Skeletal muscle satellite cell (primary cell): Measurements from ENCODE around the gene TMEM234. TPM values are rescaled to one million over a fixed set of nuclear protein-coding genes. Genes with fewer than 3 reads are reported as not detected.

Source experiments
- H3K27me3 ChIP-seq: 2 replicates; pipeline ENCODE4 v1.7.0; 2013; ENCODE audit warnings: low read length; ENCODE audit not compliant: control insufficient read depth, insufficient read depth
- H3K36me3 ChIP-seq: 2 replicates; pipeline ENCODE4 v1.7.0; 2013; ENCODE audit warnings: mild to moderate bottlenecking, control low read depth, low read length; ENCODE audit not compliant: insufficient read depth
- H3K4me1 ChIP-seq: 2 replicates; pipeline ENCODE4 v1.7.0; 2013; ENCODE audit warnings: low read length; ENCODE audit not compliant: control insufficient read depth, insufficient read depth
- H3K4me2 ChIP-seq: 2 replicates; pipeline ENCODE4 v1.7.0; 2013; ENCODE audit warnings: mild to moderate bottlenecking, low read length
- H3K4me3 ChIP-seq: 2 replicates; pipeline ENCODE4 v1.7.0; 2013; ENCODE audit warnings: low read length
- H3K9ac ChIP-seq: 2 replicates; pipeline ENCODE4 v1.7.0; 2013; ENCODE audit warnings: mild to moderate bottlenecking, low read depth, low read length, moderate library complexity
- H3K9me3 ChIP-seq: replicated peaks from 2 replicates; pipeline ENCODE4 v1.7.0; 2013; ENCODE audit warnings: mild to moderate bottlenecking, control low read depth, low read length
- small RNA-seq: library from RNA; depleted of rRNA; stranded (forward); fragments of <200 nt; gene quantifications from one replicate; pipeline ENCODE3, GENCODE V24; 2012

Gene TMEM234

GRCh38 chr1:32180186-32181060, 41.7 kb downstream of the TMEM234 start:
- H3K36me3 ChIP-seq: peaks cover 24% of the 10 kb centered on the region
- peaks cover 28% of the 10 kb centered on the region for H3K4me1 ChIP-seq
- peak overlapping the region; percentile 96 for H3K9ac ChIP-seq
- peak overlapping the region; percentile 76 for H3K4me3 ChIP-seq
- H3K9me3 ChIP-seq: no peaks in the 10 kb centered on the region
- H3K4me2 ChIP-seq: peak overlapping the region; percentile 88
- no peaks in the 10 kb centered on the region for H3K27me3 ChIP-seq

GRCh38 chr1:32179443-32180185, 42.5 kb downstream of the TMEM234 start, which contains the start of gene TXLNA:
TXLNA (plus strand) TSS chr1:32179675; CDS start chr1:32180346, 671 bp downstream.
- H3K27me3 ChIP-seq: no peaks in the 10 kb centered on the region
- peaks cover 25% of the 10 kb centered on the region for H3K4me1 ChIP-seq
- peak within 1 kb of the TSS; percentile 96 for H3K9ac ChIP-seq
- H3K4me2 ChIP-seq: peak within 1 kb of the TSS; percentile 88
- peaks cover 18% of the 10 kb centered on the region for H3K36me3 ChIP-seq
- H3K9me3 ChIP-seq: no peaks in the 10 kb centered on the region
- H3K4me3 ChIP-seq: peak within 1 kb of the TSS; percentile 76

GRCh38 chr1:32179193-32179442, 43.0 kb downstream of the TMEM234 start:
- Histone ChIP-seq H3K9me3 (no peaks in the 10 kb centered on the region), H3K4me2 (peak overlapping the region; percentile 88), H3K4me1 (peaks cover 21% of the 10 kb centered on the region), H3K36me3 (peaks cover 18% of the 10 kb centered on the region), H3K4me3 (peak overlapping the region; percentile 76), H3K27me3 (no peaks in the 10 kb centered on the region), H3K9ac (peak overlapping the region; percentile 96)

- no peaks in the 10 kb centered on the region for H3K27me3 ChIP-seq
- peaks cover 21% of the 10 kb centered on the region for H3K4me1 ChIP-seq
- peak overlapping the region; percentile 76 for H3K4me3 ChIP-seq
- peak overlapping the region; percentile 96 for H3K9ac ChIP-seq
- H3K4me2 ChIP-seq: peak overlapping the region; percentile 88
- H3K36me3 ChIP-seq: peaks cover 20% of the 10 kb centered on the region
- no peaks in the 10 kb centered on the region for H3K9me3 ChIP-seq
Observed at GRCh38 chr1:32178380-32179192, 43.6 kb downstream of the TMEM234 start.

- no peak overlapping the region for H3K9ac ChIP-seq
- peak overlapping the region; percentile 21 for H3K4me2 ChIP-seq
- no peaks in the 10 kb centered on the region for H3K27me3 ChIP-seq
- H3K36me3 ChIP-seq: peaks cover 60% of the 10 kb centered on the region
- no peaks in the 10 kb centered on the region for H3K9me3 ChIP-seq
- H3K4me1 ChIP-seq: peaks cover 7% of the 10 kb centered on the region
- H3K4me3 ChIP-seq: no peak overlapping the region
Observed at GRCh38 chr1:32172621-32173245, 49.4 kb downstream of the TMEM234 start.

GRCh38 chr1:32170991-32171390, 51.2 kb downstream of the TMEM234 start:
- no peaks in the 10 kb centered on the region for H3K27me3 ChIP-seq
- no peaks in the 10 kb centered on the region for H3K9me3 ChIP-seq
- no peak overlapping the region for H3K9ac ChIP-seq
- H3K36me3 ChIP-seq: peaks cover 73% of the 10 kb centered on the region
- H3K4me1 ChIP-seq: peaks cover 7% of the 10 kb centered on the region
- no peak overlapping the region for H3K4me2 ChIP-seq
- H3K4me3 ChIP-seq: no peak overlapping the region

Small RNAs within 50 kb of the gene (small RNA-seq; reads per million reads assigned to genes)
- not detected for gene RF00017
